ENCODE data around the gene ARID3C.

GRCh38 chr9:34653151-34654072 is 24.5 kb upstream of the ARID3C start:
- TF ChIP-seq CTCF (IDR thresholded peaks at IDR 0.05) (no peak), EP300 (IDR thresholded peaks at IDR 0.05) (no peak), POLR2A (IDR thresholded peaks at IDR 0.05) (no peak)
